MM.1S (cell line): ENCODE measurements around the gene MOB2.

Experiments used
- CTCF ChIP-seq: fragments of 300-600 bp; sonication (generic); IDR thresholded peaks from 2 replicates; pipeline ENCODE4 v1.5.1; 2016; ENCODE audit warnings: antibody characterized with exemption, low read length, mixed read lengths
- EZH2phosphoT487 ChIP-seq: fragments of 300-600 bp; sonication (generic); IDR thresholded peaks from 2 replicates; pipeline ENCODE4 v1.6.1; 2018; ENCODE audit warnings: antibody characterized with exemption, low read length

- TF ChIP-seq CTCF (no peak), EZH2phosphoT487 (no peak)
Measured at GRCh38 chr11:1473786-1474185, 12.8 kb downstream of the MOB2 start.
